GM12875 (cell line): Measurements from ENCODE around the gene OVCA2.

Experiments
- H3K4me3 ChIP-seq: one replicate; pipeline ENCODE4 v1.5.1; 2011; ENCODE audit warnings: low read depth, low read length, control low read depth
- CTCF ChIP-seq: IDR thresholded peaks from 2 replicates; pipeline ENCODE4 v1.5.1; 2011; ENCODE audit warnings: low read depth, mild to moderate bottlenecking, control low read depth, inconsistent platforms, low read length, moderate library complexity, borderline replicate concordance; ENCODE audit not compliant: insufficient read depth

OVCA2 gene

GRCh38 chr17:2042933-2043332 lies 1.1 kb downstream of the OVCA2 start:
- H3K4me3 ChIP-seq: peak overlapping the region; percentile 91
- TF ChIP-seq CTCF: peak; percentile 12; the same call in 1 of the 2 replicates

GRCh38 chr17:2043785-2044184 lies 2.0 kb downstream of the OVCA2 start:
- TF ChIP-seq CTCF: no peak
- no peak overlapping the region for H3K4me3 ChIP-seq

- TF ChIP-seq CTCF: no peak
These were observed 2.6 kb downstream of the OVCA2 start for GRCh38 chr17:2044263-2044894.

GRCh38 chr17:2047590-2047989 lies 5.8 kb downstream of the OVCA2 start:
- H3K4me3 ChIP-seq: no peak overlapping the region
- no peak for TF ChIP-seq CTCF

More at GRCh38 chr17:2044263-2044894, 2.6 kb downstream of the OVCA2 start:
- H3K4me3 ChIP-seq: no peak overlapping the region

- no peak for TF ChIP-seq CTCF
- H3K4me3 ChIP-seq: no peak overlapping the region
These were observed 7.0 kb downstream of the OVCA2 start for GRCh38 chr17:2048805-2049204.

- no peak for TF ChIP-seq CTCF
- H3K4me3 ChIP-seq: peak overlapping the region; percentile 57
These were observed 7.8 kb downstream of the OVCA2 start for GRCh38 chr17:2049333-2050299.
